Ovary (tissue), 3 donors: Measurements from ENCODE around the gene DOK1.

Experiments
- POLR2A ChIP-seq: fragments of 450-650 bp; IDR thresholded peaks from one replicate; pipeline ENCODE4 v1.6.1; 2017; ENCODE audit warnings: antibody characterized with exemption, mild to moderate bottlenecking, moderate library complexity
- TF ChIP-seq, protein P1 (sequence below), 3 donors: fragments of 450-650 bp in 2 of 3; fragments of 200-600 bp in 1 of 3; IDR thresholded peaks; one replicate each; pipeline versions ENCODE4 v1.5.1 to v1.8.0; 2016 to 2022; ENCODE audit warnings: antibody characterized with exemption in 3 of 3, mild to moderate bottlenecking in 1 of 3
- donor health status: DM: no; HTN: no; CAD: no.

DNA sequence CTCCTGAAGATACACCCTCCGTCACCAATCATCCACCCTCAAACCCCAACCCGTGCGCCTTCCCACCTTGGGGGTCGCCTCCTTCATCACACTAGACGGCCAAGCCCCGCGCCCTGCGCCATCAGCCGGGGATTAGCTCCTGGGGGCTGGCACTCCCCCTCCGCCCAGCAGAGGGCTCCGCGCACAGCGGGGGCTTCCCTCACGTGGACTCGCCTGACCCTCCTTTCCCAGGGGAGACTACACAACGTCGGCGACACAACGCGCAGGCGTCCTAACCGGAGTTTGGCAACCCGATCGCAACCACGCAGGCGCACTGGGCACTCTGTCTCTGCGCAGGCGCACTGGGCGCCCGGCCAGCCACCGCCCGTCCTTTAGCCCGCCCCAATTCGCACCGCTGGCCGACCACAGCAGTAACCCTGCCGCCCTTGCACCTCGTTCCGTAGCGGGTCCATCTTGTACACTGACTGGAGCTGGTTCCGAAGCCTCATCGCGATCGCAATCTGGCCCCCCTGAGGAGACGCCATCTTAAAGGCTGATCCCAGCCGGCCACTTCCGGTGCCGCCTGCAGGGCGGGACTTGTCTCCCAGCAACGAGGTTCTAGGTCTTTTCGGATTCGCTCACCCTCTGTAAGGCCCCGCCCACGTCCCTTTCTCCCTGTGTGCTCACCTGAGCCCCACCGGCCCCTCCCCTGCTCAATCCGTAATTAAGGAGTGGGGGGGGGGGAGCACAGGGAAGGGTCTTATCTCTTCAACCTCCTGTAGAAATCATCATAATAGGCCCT, 47.2 kb upstream of the DOK1 start, which contains the start of gene PCGF1:
- TF ChIP-seq POLR2A, result peak; percentile 22
- TF ChIP-seq, protein P1, sequence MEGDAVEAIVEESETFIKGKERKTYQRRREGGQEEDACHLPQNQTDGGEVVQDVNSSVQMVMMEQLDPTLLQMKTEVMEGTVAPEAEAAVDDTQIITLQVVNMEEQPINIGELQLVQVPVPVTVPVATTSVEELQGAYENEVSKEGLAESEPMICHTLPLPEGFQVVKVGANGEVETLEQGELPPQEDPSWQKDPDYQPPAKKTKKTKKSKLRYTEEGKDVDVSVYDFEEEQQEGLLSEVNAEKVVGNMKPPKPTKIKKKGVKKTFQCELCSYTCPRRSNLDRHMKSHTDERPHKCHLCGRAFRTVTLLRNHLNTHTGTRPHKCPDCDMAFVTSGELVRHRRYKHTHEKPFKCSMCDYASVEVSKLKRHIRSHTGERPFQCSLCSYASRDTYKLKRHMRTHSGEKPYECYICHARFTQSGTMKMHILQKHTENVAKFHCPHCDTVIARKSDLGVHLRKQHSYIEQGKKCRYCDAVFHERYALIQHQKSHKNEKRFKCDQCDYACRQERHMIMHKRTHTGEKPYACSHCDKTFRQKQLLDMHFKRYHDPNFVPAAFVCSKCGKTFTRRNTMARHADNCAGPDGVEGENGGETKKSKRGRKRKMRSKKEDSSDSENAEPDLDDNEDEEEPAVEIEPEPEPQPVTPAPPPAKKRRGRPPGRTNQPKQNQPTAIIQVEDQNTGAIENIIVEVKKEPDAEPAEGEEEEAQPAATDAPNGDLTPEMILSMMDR (IDR thresholded peaks at IDR 0.05), result peak in 2 of 3 donors; percentile 19 to 37
